ENCODE results near the gene ZBTB42.

ZBTB42 gene

DNA sequence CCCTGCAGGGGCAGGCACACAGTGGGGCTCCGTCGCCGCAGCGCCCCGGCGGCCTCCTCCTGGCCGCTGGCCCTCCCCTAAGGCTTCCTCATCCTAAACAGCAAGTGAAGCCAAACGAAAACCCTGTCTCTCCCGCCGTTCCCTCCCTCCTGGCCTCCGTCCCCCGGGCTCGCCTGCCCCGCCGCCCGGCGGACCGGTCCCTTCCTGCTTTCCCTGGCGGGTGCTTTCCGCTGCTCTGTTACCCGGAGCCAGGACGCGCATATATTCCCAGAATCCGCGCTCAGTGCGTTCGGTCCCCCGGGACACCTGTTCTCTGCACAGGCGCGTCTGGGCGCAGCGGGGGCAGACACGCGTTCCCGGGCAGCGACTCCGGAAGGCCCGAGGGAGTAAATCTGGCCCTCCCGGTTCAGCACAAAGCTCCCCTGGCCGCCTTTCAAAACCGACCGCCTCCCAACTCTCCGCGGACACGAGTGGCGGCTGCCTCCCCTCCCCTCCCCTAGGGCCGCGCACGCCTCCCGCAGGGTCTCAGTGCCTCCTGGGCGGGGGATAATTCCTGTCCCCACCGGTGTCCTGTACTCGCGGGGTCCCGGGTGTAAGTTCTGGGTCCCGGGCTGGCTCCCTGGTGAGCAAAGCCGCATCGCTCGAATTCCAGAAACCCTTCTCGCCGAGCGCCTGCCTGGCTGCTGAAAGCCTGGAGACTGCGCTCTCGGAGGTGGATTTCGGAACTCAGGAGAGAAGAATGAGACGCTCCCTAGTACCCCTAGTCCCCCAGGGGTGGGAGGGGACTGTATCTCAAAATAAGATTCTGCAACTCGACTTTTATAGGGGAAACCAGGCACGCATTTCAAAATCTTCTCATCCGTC lies 42.8 kb downstream of the ZBTB42 start:
- TF ChIP-seq, protein P1, sequence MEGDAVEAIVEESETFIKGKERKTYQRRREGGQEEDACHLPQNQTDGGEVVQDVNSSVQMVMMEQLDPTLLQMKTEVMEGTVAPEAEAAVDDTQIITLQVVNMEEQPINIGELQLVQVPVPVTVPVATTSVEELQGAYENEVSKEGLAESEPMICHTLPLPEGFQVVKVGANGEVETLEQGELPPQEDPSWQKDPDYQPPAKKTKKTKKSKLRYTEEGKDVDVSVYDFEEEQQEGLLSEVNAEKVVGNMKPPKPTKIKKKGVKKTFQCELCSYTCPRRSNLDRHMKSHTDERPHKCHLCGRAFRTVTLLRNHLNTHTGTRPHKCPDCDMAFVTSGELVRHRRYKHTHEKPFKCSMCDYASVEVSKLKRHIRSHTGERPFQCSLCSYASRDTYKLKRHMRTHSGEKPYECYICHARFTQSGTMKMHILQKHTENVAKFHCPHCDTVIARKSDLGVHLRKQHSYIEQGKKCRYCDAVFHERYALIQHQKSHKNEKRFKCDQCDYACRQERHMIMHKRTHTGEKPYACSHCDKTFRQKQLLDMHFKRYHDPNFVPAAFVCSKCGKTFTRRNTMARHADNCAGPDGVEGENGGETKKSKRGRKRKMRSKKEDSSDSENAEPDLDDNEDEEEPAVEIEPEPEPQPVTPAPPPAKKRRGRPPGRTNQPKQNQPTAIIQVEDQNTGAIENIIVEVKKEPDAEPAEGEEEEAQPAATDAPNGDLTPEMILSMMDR (conservative IDR thresholded peaks at IDR 0.05; ENCODE audit: low read depth, low read length), result no peak
- H3K4me3 ChIP-seq (ENCODE audit: low read length), result peak overlapping the region; percentile 29

DNA sequence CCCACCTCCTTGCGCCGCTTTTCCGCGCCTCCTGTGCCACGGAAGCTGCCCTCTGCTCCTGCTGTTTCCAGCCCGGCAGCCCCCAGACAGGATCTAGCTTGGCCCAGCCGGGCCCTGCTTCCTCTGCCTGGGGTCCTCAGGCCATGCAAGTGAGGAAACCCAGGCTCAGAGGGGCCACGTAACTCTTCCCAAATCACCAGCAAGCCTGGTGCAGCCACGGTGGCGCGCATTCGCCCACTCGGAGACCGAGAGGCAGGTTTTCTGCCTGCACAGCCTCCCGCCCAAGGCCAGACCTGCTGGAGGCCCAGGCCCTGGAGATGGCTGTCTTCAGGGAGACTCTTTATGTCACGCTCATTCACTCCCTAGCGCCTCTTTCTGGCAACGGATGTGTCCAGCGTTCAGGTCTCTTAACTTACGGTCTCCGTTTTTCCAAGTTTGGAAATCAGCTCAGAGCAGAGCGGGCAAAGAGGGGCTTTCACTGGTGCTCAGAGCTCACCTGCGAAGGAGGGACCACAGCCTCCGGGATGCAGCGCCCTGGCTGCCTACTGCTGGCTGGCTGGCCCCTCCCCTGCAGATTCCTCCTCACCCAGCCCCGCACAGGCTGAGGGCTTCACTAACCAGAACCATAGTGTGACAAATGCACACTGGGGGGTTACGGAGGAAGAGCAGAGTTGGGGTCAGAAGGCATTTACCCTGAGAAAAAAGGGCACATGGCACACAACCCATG lies 43.6 kb downstream of the ZBTB42 start:
- TF ChIP-seq, protein P1 (conservative IDR thresholded peaks at IDR 0.05; ENCODE audit: low read depth, low read length), result peak; percentile 2
- peak overlapping the region; percentile 29 for H3K4me3 ChIP-seq (ENCODE audit: low read length)
- DNase-seq (ENCODE audit: low read depth), result no peak

More for the DNA sequence above, 42.8 kb downstream of the ZBTB42 start:
- no peak for DNase-seq (ENCODE audit: low read depth)

DNA sequence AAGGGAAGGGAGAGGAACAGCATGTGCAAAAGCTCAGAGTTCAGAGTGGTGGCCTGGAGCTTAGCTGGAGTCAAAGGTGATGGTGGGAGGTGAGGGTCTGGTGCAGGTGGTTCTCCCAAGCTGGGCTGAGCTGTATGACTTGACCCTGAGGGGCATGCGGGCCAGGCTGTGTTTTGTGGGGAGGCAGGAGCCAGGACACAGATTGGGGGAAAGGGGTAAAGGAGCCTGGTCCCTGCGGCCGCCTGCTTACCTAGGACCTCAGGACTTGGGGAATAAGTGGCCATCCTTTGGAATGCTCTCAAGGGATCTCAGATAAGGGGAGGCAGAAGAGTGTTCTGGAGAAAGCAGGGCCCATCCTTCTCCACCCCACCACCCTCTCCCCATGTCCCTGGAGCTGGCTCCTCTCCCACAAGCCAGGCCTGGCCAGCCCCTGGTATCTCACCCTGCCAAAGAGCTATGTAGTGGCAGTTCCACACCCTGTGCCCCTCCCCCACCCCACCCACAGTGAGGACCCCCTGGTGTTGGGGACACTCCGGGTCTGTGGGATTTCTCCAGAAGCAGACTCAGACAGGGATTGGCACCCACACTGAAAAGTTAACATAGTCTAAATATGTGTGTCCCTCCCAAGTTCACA lies 44.2 kb downstream of the ZBTB42 start:
- TF ChIP-seq, protein P1 (conservative IDR thresholded peaks at IDR 0.05; ENCODE audit: low read depth, low read length), result no peak
- DNase-seq (ENCODE audit: low read depth), result no peak
- H3K4me3 ChIP-seq (ENCODE audit: low read length), result no peak overlapping the region

DNA sequence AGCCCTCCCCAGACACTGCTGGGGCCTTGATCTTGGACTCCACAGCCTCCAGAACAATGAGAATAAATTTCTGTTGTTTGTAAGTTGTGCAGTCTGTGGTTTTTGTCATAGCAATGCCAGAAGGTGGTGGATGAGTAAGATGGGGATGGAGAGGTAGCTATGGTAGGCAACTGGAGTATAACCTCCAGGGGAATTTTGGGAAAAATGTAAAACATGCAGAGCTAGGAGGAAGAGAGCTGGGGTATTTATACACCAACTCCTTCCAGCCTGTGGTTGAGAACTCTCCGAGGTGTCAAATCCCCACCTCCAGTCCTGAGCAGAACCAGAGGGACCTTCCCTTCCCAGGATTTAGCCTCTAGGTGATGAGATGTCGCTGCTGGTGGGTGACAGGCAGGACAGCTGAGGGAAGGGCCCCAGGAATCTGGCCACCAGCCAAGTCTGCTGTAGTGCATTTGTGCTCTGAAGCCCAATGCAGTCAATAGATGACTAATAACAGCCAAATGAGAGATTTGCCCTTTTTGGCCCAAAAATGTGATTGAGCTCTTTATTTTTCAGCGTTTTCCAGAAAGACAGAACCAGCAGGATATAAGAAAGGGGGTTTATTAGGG lies 45.0 kb downstream of the ZBTB42 start:
- DNase-seq (ENCODE audit: low read depth), result no peak
- no peak overlapping the region for H3K4me3 ChIP-seq (ENCODE audit: low read length)
- TF ChIP-seq, protein P1 (conservative IDR thresholded peaks at IDR 0.05; ENCODE audit: low read depth, low read length), result no peak

DNA sequence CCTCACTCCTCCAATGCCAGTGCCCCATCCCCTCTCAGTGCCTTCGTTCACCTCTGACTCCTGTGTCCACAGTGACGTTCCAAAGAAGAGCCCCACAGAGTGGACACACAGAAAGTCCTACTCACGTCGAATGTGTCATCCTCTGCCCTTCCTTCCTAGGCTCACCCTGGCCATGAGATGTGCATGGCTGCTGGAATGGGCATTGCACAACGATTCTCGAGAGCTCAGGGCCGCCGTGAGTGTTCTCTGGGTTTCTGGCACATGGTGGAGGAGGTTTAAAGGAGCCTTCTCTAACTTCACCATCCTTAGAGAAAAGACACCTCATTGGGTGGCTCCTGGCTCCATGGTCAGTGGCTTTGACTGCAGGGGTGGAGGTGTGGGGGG lies 51.4 kb downstream of the ZBTB42 start:
- TF ChIP-seq, protein P1 (conservative IDR thresholded peaks at IDR 0.05; ENCODE audit: low read depth, low read length), result no peak
- no peak overlapping the region for H3K4me3 ChIP-seq (ENCODE audit: low read length)
- no peak for DNase-seq (ENCODE audit: low read depth)
